H1 (cell line): ENCODE measurements around the gene MORN4.

Experiments used
- CTCF ChIP-seq, 3 experiments: IDR thresholded peaks; 1 replicate in 2 of 3; 2 replicates in 1 of 3; pipeline versions ENCODE4 v1.5.1 to v1.6.1; 2011; ENCODE audit warnings: low read length in 3 of 3, mild to moderate bottlenecking in 3 of 3, inconsistent platforms in 2 of 3, low read depth in 1 of 3, moderate library complexity in 1 of 3; ENCODE audit not compliant: insufficient read depth in 1 of 3; ENCODE audit errors: control extremely low read depth in 1 of 3
- EZH2 ChIP-seq: fragments of 200-600 bp; sonication (generic); IDR thresholded peaks from 2 replicates; pipeline ENCODE4 v1.7.1; 2012; ENCODE audit warnings: low read depth, mild to moderate bottlenecking, moderate library complexity, low read length, inconsistent platforms; ENCODE audit not compliant: severe bottlenecking
- JUND ChIP-seq: IDR thresholded peaks from 2 replicates; pipeline ENCODE4 v1.6.1; 2011; ENCODE audit warnings: mild to moderate bottlenecking, improper control_type of control experiment, low read length
- NRF1 ChIP-seq: IDR thresholded peaks from 2 replicates; pipeline ENCODE4 v1.6.1; 2011; ENCODE audit warnings: mild to moderate bottlenecking, low read depth, low read length, improper control_type of control experiment
- POLR2A ChIP-seq, 2 experiments: IDR thresholded peaks; 1 replicate in 1 of 2; 2 replicates in 1 of 2; pipeline ENCODE4 v1.6.1; 2011; ENCODE audit warnings: low read depth in 2 of 2, low read length in 2 of 2, mild to moderate bottlenecking in 2 of 2; ENCODE audit errors: control extremely low read depth in 1 of 2
- POLR2AphosphoS5 ChIP-seq: IDR thresholded peaks from 2 replicates; pipeline ENCODE4 v1.6.1; 2011; ENCODE audit warnings: low read depth, low read length
- SP4 ChIP-seq: IDR thresholded peaks from 2 replicates; pipeline ENCODE4 v1.6.1; 2012; ENCODE audit warnings: low read length, inconsistent platforms
- TF ChIP-seq, protein P1 (sequence below): IDR thresholded peaks from 2 replicates; pipeline ENCODE4 v1.6.1; 2011; ENCODE audit warnings: low read depth, mild to moderate bottlenecking, low read length; ENCODE audit not compliant: insufficient read depth

GRCh38 chr10:97629289-97629688, 4.0 kb downstream of the MORN4 start:
- TF ChIP-seq JUND (no peak), CTCF (IDR thresholded peaks at IDR 0.05; ENCODE audit: control extremely low read depth in 1 of 3, insufficient read depth in 1 of 3, low read depth in 1 of 3, low read length in 3 of 3) (no peak), POLR2AphosphoS5 (no peak), EZH2 (no peak), SP4 (no peak), POLR2A (IDR thresholded peaks at IDR 0.05; ENCODE audit: control extremely low read depth in 1 of 2, low read depth in 2 of 2, low read length in 2 of 2) (no peak), NRF1 (no peak)
- TF ChIP-seq, protein P1, sequence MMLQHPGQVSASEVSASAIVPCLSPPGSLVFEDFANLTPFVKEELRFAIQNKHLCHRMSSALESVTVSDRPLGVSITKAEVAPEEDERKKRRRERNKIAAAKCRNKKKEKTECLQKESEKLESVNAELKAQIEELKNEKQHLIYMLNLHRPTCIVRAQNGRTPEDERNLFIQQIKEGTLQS: no peak
